H9 (cell line): ENCODE measurements around the gene GPR160. TPM values are rescaled to one million over a fixed set of nuclear protein-coding genes. Genes with fewer than 3 reads are reported as not detected.

Experiments
- DNase-seq: peaks from one replicate; pipeline ENCODE4 v3.0.0-alpha.2; 2017
- H2AFZ ChIP-seq: one replicate; pipeline ENCODE4 v1.6.1; 2013; ENCODE audit warnings: mild to moderate bottlenecking, low read length, control low read depth, moderate library complexity
- H2AK5ac ChIP-seq: 2 replicates; pipeline ENCODE4 v1.6.1; 2013; ENCODE audit warnings: low read length, control low read depth, mixed read lengths; ENCODE audit not compliant: insufficient read length
- H2BK120ac ChIP-seq: one replicate; pipeline ENCODE4 v1.6.1; 2013; ENCODE audit warnings: low read depth, mild to moderate bottlenecking, low read length, control low read depth, inconsistent platforms; ENCODE audit not compliant: poor library complexity, severe bottlenecking
- H2BK12ac ChIP-seq: 2 replicates; pipeline ENCODE4 v1.6.1; 2013; ENCODE audit warnings: low read length, control low read depth, mixed read lengths, low read depth; ENCODE audit not compliant: insufficient read length
- H2BK15ac ChIP-seq: 2 replicates; pipeline ENCODE4 v1.6.1; 2013; ENCODE audit warnings: low read depth, low read length, control low read depth
- H2BK20ac ChIP-seq: one replicate; pipeline ENCODE4 v1.6.1; 2013; ENCODE audit warnings: low read depth, mild to moderate bottlenecking, low read length, control low read depth, inconsistent platforms; ENCODE audit not compliant: poor library complexity, severe bottlenecking
- H2BK5ac ChIP-seq: 2 replicates; pipeline ENCODE4 v1.6.1; 2013; ENCODE audit warnings: low read length, control low read depth, mixed read lengths; ENCODE audit not compliant: insufficient read length
- H3K14ac ChIP-seq: 2 replicates; pipeline ENCODE4 v1.6.1; 2013; ENCODE audit warnings: low read length, control low read depth; ENCODE audit not compliant: insufficient read depth
- H3K18ac ChIP-seq: 2 replicates; pipeline ENCODE4 v1.6.1; 2013; ENCODE audit warnings: low read depth, mild to moderate bottlenecking, mixed read lengths, low read length, control low read depth; ENCODE audit not compliant: insufficient read length
- H3K23ac ChIP-seq: 2 replicates; pipeline ENCODE4 v1.6.1; 2013; ENCODE audit warnings: low read length, control low read depth, mixed read lengths, low read depth; ENCODE audit not compliant: insufficient read length
- H3K23me2 ChIP-seq: 2 replicates; pipeline ENCODE4 v1.6.1; 2013; ENCODE audit warnings: low read depth, mild to moderate bottlenecking, mixed read lengths, low read length, control low read depth; ENCODE audit not compliant: insufficient read length, poor library complexity, severe bottlenecking
- H3K27ac ChIP-seq: 2 replicates; pipeline ENCODE4 v1.5.1; 2013; ENCODE audit warnings: low read length, control low read depth, mixed read lengths, low read depth; ENCODE audit not compliant: insufficient read length
- H3K27me3 ChIP-seq: 2 replicates; pipeline ENCODE4 v1.6.1; 2013; ENCODE audit warnings: low read length, control low read depth, inconsistent platforms; ENCODE audit not compliant: insufficient read depth
- H3K4ac ChIP-seq: 2 replicates; pipeline ENCODE4 v1.6.1; 2013; ENCODE audit warnings: low read depth, mild to moderate bottlenecking, control low read depth, inconsistent platforms, low read length, moderate library complexity
- H3K4me1 ChIP-seq: 2 replicates; pipeline ENCODE4 v1.6.1; 2013; ENCODE audit warnings: low read length, control low read depth, inconsistent platforms; ENCODE audit not compliant: insufficient read depth
- H3K4me2 ChIP-seq: 2 replicates; pipeline ENCODE4 v1.6.1; 2013; ENCODE audit warnings: low read length, control low read depth, mixed read lengths; ENCODE audit not compliant: insufficient read length, insufficient read depth
- H3K56ac ChIP-seq: 2 replicates; pipeline ENCODE4 v1.6.1; 2013; ENCODE audit warnings: low read depth, mild to moderate bottlenecking, mixed read lengths, low read length, control low read depth; ENCODE audit not compliant: insufficient read length
- H3K79me1 ChIP-seq: 2 replicates; pipeline ENCODE4 v1.6.1; 2013; ENCODE audit warnings: low read depth, mild to moderate bottlenecking, moderate library complexity, low read length, control low read depth, inconsistent platforms; ENCODE audit not compliant: insufficient read depth, poor library complexity, severe bottlenecking
- H3K79me2 ChIP-seq: 2 replicates; pipeline ENCODE4 v1.6.1; 2013; ENCODE audit warnings: low read length, control low read depth, inconsistent platforms; ENCODE audit not compliant: insufficient read depth
- H3K9ac ChIP-seq: 2 replicates; pipeline ENCODE4 v1.6.1; 2013; ENCODE audit warnings: low read length, control low read depth, mixed read lengths; ENCODE audit not compliant: insufficient read length; ENCODE audit errors: extremely low read depth
- H3K9me3 ChIP-seq: one replicate; pipeline ENCODE4 v1.6.1; 2013; ENCODE audit warnings: low read depth, low read length, inconsistent platforms; ENCODE audit not compliant: control insufficient read depth
- H3T11ph ChIP-seq: one replicate; pipeline ENCODE4 v1.6.1; 2013; ENCODE audit warnings: mild to moderate bottlenecking, low read length, control low read depth, inconsistent platforms
- H4K20me1 ChIP-seq: one replicate; pipeline ENCODE4 v1.6.1; 2013; ENCODE audit not compliant: control insufficient read depth, insufficient read length, insufficient read depth
- H4K5ac ChIP-seq: 2 replicates; pipeline ENCODE4 v1.6.1; 2013; ENCODE audit warnings: low read depth, mild to moderate bottlenecking, mixed read lengths, low read length, control low read depth; ENCODE audit not compliant: insufficient read length
- H4K8ac ChIP-seq: replicated peaks from 2 replicates; pipeline ENCODE4 v1.6.1; 2013; ENCODE audit warnings: low read length, control low read depth, mixed read lengths, low read depth; ENCODE audit not compliant: insufficient read length
- H4K91ac ChIP-seq: 2 replicates; pipeline ENCODE4 v1.6.1; 2013; ENCODE audit warnings: low read depth, mild to moderate bottlenecking, moderate library complexity, mixed read lengths, low read length, control low read depth; ENCODE audit not compliant: insufficient read length
- H3K27ac Mint-ChIP-seq, 3 experiments: 2 replicates in 2 of 3; 3 replicates in 1 of 3; pipeline ENCODE4 v1.8.0; 2020 to 2021; ENCODE audit warnings: mixed read lengths in 3 of 3, mild to moderate bottlenecking in 1 of 3, moderate library complexity in 1 of 3
- H3K27me3 Mint-ChIP-seq: 2 replicates; pipeline ENCODE4 v1.8.0; 2021; ENCODE audit warnings: low read depth, mild to moderate bottlenecking, moderate library complexity, mixed read lengths
- H3K36me3 Mint-ChIP-seq, 3 experiments: 2 replicates in 2 of 3; 3 replicates in 1 of 3; pipeline ENCODE4 v1.8.0; 2020 to 2021; ENCODE audit warnings: low read depth in 3 of 3, mixed read lengths in 3 of 3; ENCODE audit not compliant: insufficient read depth in 1 of 3
- H3K4me1 Mint-ChIP-seq, 2 experiments: 2 replicates each; pipeline ENCODE4 v1.8.0; 2020; ENCODE audit warnings: mixed read lengths in 2 of 2
- H3K4me3 Mint-ChIP-seq, 2 experiments: 2 replicates in 1 of 2; 3 replicates in 1 of 2; pipeline ENCODE4 v1.8.0; 2020 to 2021; ENCODE audit warnings: mild to moderate bottlenecking in 2 of 2, mixed read lengths in 2 of 2, moderate library complexity in 1 of 2
- H3K9me3 Mint-ChIP-seq, 2 experiments: 2 replicates in 1 of 2; 3 replicates in 1 of 2; pipeline ENCODE4 v1.8.0; 2020; ENCODE audit warnings: mild to moderate bottlenecking in 2 of 2, mixed read lengths in 2 of 2, moderate library complexity in 1 of 2
- WGBS: extraction: QIAGEN DNeasy Blood & Tissue Kit; methylation state at CpG from one replicate; pipeline ENCODE4 v1.1.7; 2013; ENCODE audit warnings: missing lambda C conversion rate, low lambda C conversion rate, mixed read lengths; ENCODE audit not compliant: insufficient read length; ENCODE audit errors: extremely low coverage; 5-methylcytosine and 5-hydroxymethylcytosine counted together
- total RNA-seq: library from RNA; stranded (reverse); gene quantifications from 2 replicates; pipeline ENCODE4 v1.2.1, GENCODE V29; 2021
- TF ChIP-seq, protein P1 (sequence below): fragments of 200-600 bp; sonication (generic); conservative IDR thresholded peaks from 3 replicates; pipeline ENCODE4 v1.8.0; 2021; ENCODE audit warnings: antibody characterized with exemption, mild to moderate bottlenecking

Gene GPR160
- total RNA-seq, 1 experiment from 2014 or later = 14.1 TPM

DNA sequence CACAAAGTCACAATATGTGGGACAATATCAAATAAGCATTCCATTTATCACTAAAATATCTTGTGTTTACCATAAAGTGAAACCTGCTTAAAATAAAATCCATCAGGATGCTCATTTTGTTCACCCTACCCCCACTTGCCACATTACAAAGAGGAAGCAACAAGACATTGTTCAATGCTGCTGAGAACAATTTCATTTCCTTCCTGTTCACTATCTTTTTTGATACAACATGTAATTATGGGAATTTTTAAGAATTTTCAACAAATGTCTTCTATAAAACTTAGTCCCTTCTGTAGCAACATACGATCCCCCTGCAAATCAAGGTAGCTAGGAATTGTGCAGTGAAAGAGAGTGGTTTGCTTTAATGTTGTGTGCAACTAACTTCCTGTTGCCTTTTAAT lies 34.9 kb upstream of the GPR160 start:
- no CpG with 5 or more reads among the region's 1 CpG for WGBS

More for the DNA sequence above, 34.9 kb upstream of the GPR160 start:
- Histone ChIP-seq H3K79me1 (no peaks in the 10 kb centered on the region), H3K4me1 (no peaks in the 10 kb centered on the region), H3K4me2 (no peak overlapping the region), H4K8ac (no peak overlapping the region), H3K9me3 (no peaks in the 10 kb centered on the region), H4K91ac (no peak overlapping the region), H3K56ac (no peak overlapping the region), H3K23ac (no peak overlapping the region), H3K4ac (no peak overlapping the region), H4K20me1 (no peaks in the 10 kb centered on the region), H3K14ac (no peak overlapping the region), H2BK12ac (no peak overlapping the region), H3K9ac (no peak overlapping the region), H2BK15ac (no peak overlapping the region), H4K5ac (no peak overlapping the region), H3K27ac (no peak overlapping the region), H3K27me3 (no peaks in the 10 kb centered on the region), H2AK5ac (no peak overlapping the region), H2BK5ac (no peak overlapping the region), H3K79me2 (no peaks in the 10 kb centered on the region), H2BK120ac (no peak overlapping the region), H2BK20ac (no peak overlapping the region), H2AFZ (no peak overlapping the region), H3K23me2 (no peaks in the 10 kb centered on the region), H3T11ph (no peak overlapping the region), H3K18ac (no peak overlapping the region)
- no peaks in the 10 kb centered on the region for H3K9me3 Mint-ChIP-seq
- no peak overlapping the region for H3K4me3 Mint-ChIP-seq
- H3K27ac Mint-ChIP-seq = no peak overlapping the region
- no peaks in the 10 kb centered on the region; a peak in 1 of 4 replicates for H3K4me1 Mint-ChIP-seq
- peaks cover 0 to 5% (median 4%) of the 10 kb centered on the region in 3 experiments; a peak in 3 of 7 replicates for H3K36me3 Mint-ChIP-seq
- TF ChIP-seq, protein P1, sequence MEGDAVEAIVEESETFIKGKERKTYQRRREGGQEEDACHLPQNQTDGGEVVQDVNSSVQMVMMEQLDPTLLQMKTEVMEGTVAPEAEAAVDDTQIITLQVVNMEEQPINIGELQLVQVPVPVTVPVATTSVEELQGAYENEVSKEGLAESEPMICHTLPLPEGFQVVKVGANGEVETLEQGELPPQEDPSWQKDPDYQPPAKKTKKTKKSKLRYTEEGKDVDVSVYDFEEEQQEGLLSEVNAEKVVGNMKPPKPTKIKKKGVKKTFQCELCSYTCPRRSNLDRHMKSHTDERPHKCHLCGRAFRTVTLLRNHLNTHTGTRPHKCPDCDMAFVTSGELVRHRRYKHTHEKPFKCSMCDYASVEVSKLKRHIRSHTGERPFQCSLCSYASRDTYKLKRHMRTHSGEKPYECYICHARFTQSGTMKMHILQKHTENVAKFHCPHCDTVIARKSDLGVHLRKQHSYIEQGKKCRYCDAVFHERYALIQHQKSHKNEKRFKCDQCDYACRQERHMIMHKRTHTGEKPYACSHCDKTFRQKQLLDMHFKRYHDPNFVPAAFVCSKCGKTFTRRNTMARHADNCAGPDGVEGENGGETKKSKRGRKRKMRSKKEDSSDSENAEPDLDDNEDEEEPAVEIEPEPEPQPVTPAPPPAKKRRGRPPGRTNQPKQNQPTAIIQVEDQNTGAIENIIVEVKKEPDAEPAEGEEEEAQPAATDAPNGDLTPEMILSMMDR = no peak
- H3K27me3 Mint-ChIP-seq = no peaks in the 10 kb centered on the region
- DNase-seq = no peak
